MM.1S (cell line): ENCODE measurements around the gene FHIT.

Experiments used
- DNase-seq: peaks from one replicate; pipeline ENCODE4 v3.0.0-alpha.2; 2015
- H2AFZ ChIP-seq: fragments of 300-600 bp; sonication (generic); 2 replicates; pipeline ENCODE4 v1.6.0; 2016; ENCODE audit warnings: antibody characterized with exemption, low read length
- H3F3A ChIP-seq: fragments of 300-600 bp; sonication (generic); 2 replicates; pipeline ENCODE4 v1.6.1; 2016; ENCODE audit warnings: mild to moderate bottlenecking, antibody characterized with exemption, low read length, moderate library complexity, mixed read lengths; ENCODE audit not compliant: insufficient read depth
- H3K27ac ChIP-seq: fragments of 300-600 bp; sonication (generic); 2 replicates; pipeline ENCODE4 v1.5.1; 2016; ENCODE audit warnings: mild to moderate bottlenecking, low read length
- H3K27me3 ChIP-seq: fragments of 300-600 bp; sonication (generic); replicated peaks from 2 replicates; pipeline ENCODE4 v1.6.0; 2016; ENCODE audit warnings: low read length; ENCODE audit not compliant: insufficient read depth
- H3K36me3 ChIP-seq: fragments of 300-600 bp; sonication (generic); replicated peaks from 2 replicates; pipeline ENCODE4 v1.6.1; 2016; ENCODE audit warnings: mild to moderate bottlenecking, low read length, mixed read lengths; ENCODE audit not compliant: insufficient read depth
- H3K4me1 ChIP-seq: fragments of 300-600 bp; sonication (generic); 2 replicates; pipeline ENCODE4 v1.6.1; 2016; ENCODE audit warnings: low read length, mixed read lengths
- H3K4me2 ChIP-seq: fragments of 300-600 bp; sonication (generic); 2 replicates; pipeline ENCODE4 v1.6.0; 2016; ENCODE audit warnings: low read depth, low read length
- H3K4me3 ChIP-seq: fragments of 300-600 bp; sonication (generic); 2 replicates; pipeline ENCODE4 v1.5.1; 2016; ENCODE audit warnings: low read length, mixed read lengths
- H3K79me2 ChIP-seq: fragments of 300-600 bp; sonication (generic); 2 replicates; pipeline ENCODE4 v1.6.1; 2016; ENCODE audit warnings: mixed run types, low read length, mixed read lengths
- H3K9ac ChIP-seq: fragments of 300-600 bp; sonication (generic); 2 replicates; pipeline ENCODE4 v1.6.1; 2016; ENCODE audit warnings: low read length, mixed read lengths
- H3K9me2 ChIP-seq: fragments of 300-600 bp; sonication (generic); replicated peaks from 2 replicates; pipeline ENCODE4 v1.6.1; 2016; ENCODE audit warnings: mild to moderate bottlenecking, low read length, mixed read lengths; ENCODE audit not compliant: insufficient read depth
- H3K9me3 ChIP-seq: fragments of 300-600 bp; sonication (generic); replicated peaks from 2 replicates; pipeline ENCODE4 v1.6.1; 2016; ENCODE audit warnings: mild to moderate bottlenecking, low read length, mixed read lengths; ENCODE audit not compliant: insufficient read depth
- H4K20me1 ChIP-seq: fragments of 300-600 bp; sonication (generic); 2 replicates; pipeline ENCODE4 v1.6.1; 2016; ENCODE audit warnings: mild to moderate bottlenecking, low read length, moderate library complexity, mixed read lengths; ENCODE audit not compliant: insufficient read depth
- CTCF ChIP-seq: fragments of 300-600 bp; sonication (generic); IDR thresholded peaks from 2 replicates; pipeline ENCODE4 v1.5.1; 2016; ENCODE audit warnings: antibody characterized with exemption, low read length, mixed read lengths
- EZH2 ChIP-seq: fragments of 300-600 bp; sonication (generic); optimal IDR thresholded peaks from 2 replicates; pipeline ENCODE3; 2017; ENCODE audit warnings: low read depth, mild to moderate bottlenecking, antibody characterized with exemption, low read length, mixed read lengths
- EZH2phosphoT487 ChIP-seq: fragments of 300-600 bp; sonication (generic); IDR thresholded peaks from 2 replicates; pipeline ENCODE4 v1.6.1; 2018; ENCODE audit warnings: antibody characterized with exemption, low read length

FHIT gene

DNA sequence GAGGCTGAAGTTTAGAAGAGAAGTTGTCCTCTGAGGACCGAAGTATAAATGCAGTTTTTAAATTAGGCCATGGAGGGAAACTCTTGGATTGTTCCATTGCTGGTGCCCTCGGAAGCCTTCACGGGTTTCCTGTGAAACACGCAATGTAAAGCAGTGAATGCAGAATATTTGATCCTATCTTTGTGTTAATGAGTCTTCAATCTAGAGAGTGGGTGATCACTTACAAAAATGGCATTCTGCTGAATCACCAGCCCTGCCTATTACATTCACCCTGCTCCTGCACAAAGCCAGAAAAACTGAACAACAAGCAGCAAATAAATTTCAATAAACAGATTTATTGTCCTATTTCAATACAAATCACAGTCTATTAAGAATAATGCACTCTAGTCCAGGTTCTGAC lies 1063.9 kb downstream of the FHIT start:
- Histone ChIP-seq H4K20me1 (no peaks in the 10 kb centered on the region), H3K9me2 (no peaks in the 10 kb centered on the region), H3K4me3 (no peak overlapping the region), H3K4me1 (no peaks in the 10 kb centered on the region), H3K4me2 (no peak overlapping the region), H3K9me3 (no peaks in the 10 kb centered on the region), H3K27ac (no peak overlapping the region), H2AFZ (no peak overlapping the region), H3K36me3 (no peaks in the 10 kb centered on the region), H3K79me2 (no peaks in the 10 kb centered on the region), H3K27me3 (no peaks in the 10 kb centered on the region), H3K9ac (no peak overlapping the region), H3F3A (no peaks in the 10 kb centered on the region)
- DNase-seq: no peak
- no peak for TF ChIP-seq EZH2phosphoT487
- TF ChIP-seq EZH2: no peak
- no peak for TF ChIP-seq CTCF

GRCh38 chr3:60186359-60186758 lies 1064.9 kb downstream of the FHIT start:
- TF ChIP-seq EZH2: no peak
- no peak for TF ChIP-seq CTCF
- no peak for TF ChIP-seq EZH2phosphoT487
- H3K4me3 ChIP-seq: no peak overlapping the region
- no peaks in the 10 kb centered on the region for H3K9me3 ChIP-seq
- H4K20me1 ChIP-seq: no peaks in the 10 kb centered on the region
- no peak overlapping the region for H2AFZ ChIP-seq
- no peaks in the 10 kb centered on the region for H3F3A ChIP-seq
- no peaks in the 10 kb centered on the region for H3K27me3 ChIP-seq
- DNase-seq: no peak
- H3K27ac ChIP-seq: no peak overlapping the region
- no peaks in the 10 kb centered on the region for H3K4me1 ChIP-seq
- H3K9ac ChIP-seq: no peak overlapping the region
- H3K4me2 ChIP-seq: no peak overlapping the region
- no peaks in the 10 kb centered on the region for H3K79me2 ChIP-seq
- H3K9me2 ChIP-seq: no peaks in the 10 kb centered on the region
- no peaks in the 10 kb centered on the region for H3K36me3 ChIP-seq

GRCh38 chr3:60185161-60185560 lies 1066.1 kb downstream of the FHIT start:
- Histone ChIP-seq H4K20me1 (no peaks in the 10 kb centered on the region), H3K79me2 (no peaks in the 10 kb centered on the region), H3K9me3 (no peaks in the 10 kb centered on the region), H2AFZ (no peak overlapping the region), H3K27ac (no peak overlapping the region), H3F3A (no peaks in the 10 kb centered on the region), H3K4me1 (no peaks in the 10 kb centered on the region), H3K9me2 (no peaks in the 10 kb centered on the region), H3K4me2 (no peak overlapping the region), H3K27me3 (no peaks in the 10 kb centered on the region), H3K4me3 (no peak overlapping the region), H3K9ac (no peak overlapping the region), H3K36me3 (no peaks in the 10 kb centered on the region)
- DNase-seq: no peak
- TF ChIP-seq EZH2phosphoT487 (no peak), CTCF (no peak), EZH2 (no peak)
